HCT116 (cell line): ENCODE data around the gene EEIG1. TPM values are rescaled to one million over a fixed set of nuclear protein-coding genes. Genes with fewer than 3 reads are reported as not detected.

Source experiments
- ATAC-seq: fragments of 200-7000 bp; cut with Tn5 transposase; 2 replicates; pipeline ENCODE4 v1.9.1; 2020; ENCODE audit warnings: mild to moderate bottlenecking, moderate library complexity
- BruUV-seq: library from RNA; stranded (reverse); fragments of 400-500 nt; replicated peaks from 2 replicates; lab custom pipeline; 2021; lab: Mats Ljungman, UMichigan
- CTCF ChIA-PET: fragments of 300-600 bp; sonication (Branson Sonifier 250); formaldehyde crosslinking; loops from one replicate; lab custom pipeline; 2021; ENCODE audit warnings: antibody characterized with exemption; lab: Charles Lee
- POLR2A ChIA-PET: fragments of 300-600, 350-600 bp; sonication (Branson Sonifier 250); formaldehyde crosslinking; loops from one replicate; lab custom pipeline; 2021; ENCODE audit warnings: antibody characterized with exemption; lab: Charles Lee
- RAD21 ChIA-PET, 2 experiments: fragments of 300-600 bp; sonication (Branson Sonifier 250); formaldehyde crosslinking; loops; one replicate each; lab custom pipeline; 2023; ENCODE audit warnings: low total read pairs in 2 of 2; ENCODE audit not compliant: uncharacterized antibody in 2 of 2, unreplicated experiment in 2 of 2, low non-redundant PET in 1 of 2; lab: Charles Lee
- DNase-seq: peaks from one replicate; pipeline ENCODE4 v3.0.0-alpha.2; 2010; ENCODE audit warnings: low read depth, low spot score
- H2AFZ ChIP-seq: fragments of 200-600 bp; shearing (Covaris generic), sonication (generic); 2 replicates; pipeline ENCODE4 v1.6.1; 2017; ENCODE audit warnings: low read depth, mixed run types, mixed read lengths, antibody characterized with exemption, low read length; ENCODE audit not compliant: poor library complexity, severe bottlenecking
- H3K27ac ChIP-seq: 2 replicates; pipeline ENCODE4 v1.5.1; 2012; ENCODE audit warnings: low read depth, low read length
- H3K27me3 ChIP-seq: fragments of 200-600 bp; sonication (generic); 2 replicates; pipeline ENCODE4 v1.6.1; 2016; ENCODE audit warnings: mixed run types, low read length, mixed read lengths; ENCODE audit not compliant: insufficient read depth
- H3K36me3 ChIP-seq, 2 experiments: fragments of 200-500 bp in 1 of 2; fragments of 200-600 bp in 1 of 2; sonication (Bioruptor generic) in 1 of 2; sonication (generic) in 1 of 2; 2 replicates each; pipeline versions ENCODE4 v1.5.1 to v1.6.1; 2014 to 2016; ENCODE audit warnings: low read length in 2 of 2, inconsistent platforms in 1 of 2, mixed read lengths in 1 of 2, mixed run types in 1 of 2; ENCODE audit not compliant: insufficient read depth in 2 of 2, control insufficient read depth in 1 of 2
- H3K4me1 ChIP-seq, 2 experiments: fragments of 200-600 bp in 1 of 2; sonication (generic) in 1 of 2; 2 replicates each; pipeline versions ENCODE4 v1.5.1 to v1.6.1; 2012 to 2017; ENCODE audit warnings: low read length in 2 of 2, inconsistent platforms in 1 of 2, mild to moderate bottlenecking in 1 of 2, mixed read lengths in 1 of 2, mixed run types in 1 of 2, moderate library complexity in 1 of 2; ENCODE audit not compliant: insufficient read depth in 2 of 2, control insufficient read depth in 1 of 2
- H3K4me2 ChIP-seq: fragments of 200-600 bp; sonication (generic); 2 replicates; pipeline ENCODE4 v1.6.1; 2017; ENCODE audit warnings: mixed run types, low read length, mixed read lengths
- H3K4me3 ChIP-seq, 2 experiments: fragments of 200-600 bp in 1 of 2; sonication (generic) in 1 of 2; replicated peaks in 1 of 2; 2 replicates each; pipeline ENCODE4 v1.5.1; 2011 to 2016; ENCODE audit warnings: low read length in 2 of 2, control low read depth in 1 of 2, low read depth in 1 of 2, mild to moderate bottlenecking in 1 of 2, mixed read lengths in 1 of 2, mixed run types in 1 of 2
- H3K79me2 ChIP-seq: fragments of 200-600 bp; sonication (generic); 2 replicates; pipeline ENCODE4 v1.6.1; 2017; ENCODE audit warnings: mild to moderate bottlenecking, mixed run types, low read length, moderate library complexity, mixed read lengths; ENCODE audit not compliant: insufficient read depth
- H3K9ac ChIP-seq: fragments of 200-600 bp; sonication (generic); 2 replicates; pipeline ENCODE4 v1.6.1; 2016; ENCODE audit warnings: low read length, mixed read lengths
- H3K9me2 ChIP-seq: fragments of 200-600 bp; sonication (generic), shearing (Covaris generic); 2 replicates; pipeline ENCODE4 v1.6.1; 2017; ENCODE audit warnings: mixed run types, mild to moderate bottlenecking, moderate library complexity; ENCODE audit not compliant: insufficient read depth
- H3K9me3 ChIP-seq, 2 experiments: fragments of 200-500 bp in 1 of 2; fragments of 200-600 bp in 1 of 2; sonication (Bioruptor generic) in 1 of 2; sonication (generic) in 1 of 2; 2 replicates each; pipeline ENCODE4 v1.6.1; 2014 to 2017; ENCODE audit warnings: low read length in 2 of 2, mixed read lengths in 2 of 2, inconsistent platforms in 1 of 2, low read depth in 1 of 2, mild to moderate bottlenecking in 1 of 2, mixed run types in 1 of 2, moderate library complexity in 1 of 2; ENCODE audit not compliant: control insufficient read depth in 1 of 2, insufficient read depth in 1 of 2
- H4K20me1 ChIP-seq: fragments of 200-600 bp; sonication (generic), shearing (Covaris generic); 2 replicates; pipeline ENCODE4 v1.6.1; 2017; ENCODE audit warnings: mixed run types, mild to moderate bottlenecking, moderate library complexity; ENCODE audit not compliant: insufficient read depth
- ELF1 ChIP-seq: IDR thresholded peaks from 2 replicates; pipeline ENCODE4 v1.6.1; 2012; ENCODE audit warnings: low read depth, borderline replicate concordance
- EZH2 ChIP-seq: fragments of 200-600 bp; sonication (generic); IDR thresholded peaks from 2 replicates; pipeline ENCODE4 v1.6.1; 2017; ENCODE audit warnings: antibody characterized with exemption, mixed run types
- MAX ChIP-seq: IDR thresholded peaks from 2 replicates; pipeline ENCODE4 v1.6.1; 2012
- POLR2A ChIP-seq: IDR thresholded peaks from 2 replicates; pipeline ENCODE4 v1.7.0; 2011; ENCODE audit warnings: borderline replicate concordance; ENCODE audit not compliant: insufficient read depth, insufficient read length; ENCODE audit errors: extremely low read depth
- POLR2AphosphoS5 ChIP-seq: IDR thresholded peaks from 2 replicates; pipeline ENCODE4 v1.6.1; 2011; ENCODE audit warnings: mild to moderate bottlenecking, low read depth, low read length, moderate library complexity
- SIN3A ChIP-seq: IDR thresholded peaks from 2 replicates; pipeline ENCODE4 v1.6.1; 2012; ENCODE audit warnings: low read depth
- SP1 ChIP-seq: IDR thresholded peaks from 2 replicates; pipeline ENCODE4 v1.6.1; 2012; ENCODE audit warnings: low read depth
- TCF7L2 ChIP-seq: IDR thresholded peaks from 2 replicates; pipeline ENCODE4 v1.7.0; 2011; ENCODE audit warnings: borderline replicate concordance, inconsistent platforms; ENCODE audit not compliant: insufficient read depth, insufficient read length; ENCODE audit errors: extremely low read depth
- YY1 ChIP-seq: IDR thresholded peaks from 2 replicates; pipeline ENCODE4 v1.6.1; 2011; ENCODE audit warnings: low read length, low read depth, moderate library complexity, mild to moderate bottlenecking; ENCODE audit not compliant: insufficient replicate concordance; ENCODE audit errors: extremely low read depth
- ZBTB33 ChIP-seq: IDR thresholded peaks from 2 replicates; pipeline ENCODE4 v1.6.1; 2011; ENCODE audit warnings: mild to moderate bottlenecking, low read length, moderate library complexity; ENCODE audit not compliant: insufficient replicate concordance; ENCODE audit errors: extremely low read depth
- intact Hi-C: fragments of 100-400 bp; cut with micrococcal nuclease; formaldehyde crosslinking; loops from 2 replicates; pipeline ENCODE4 v1.10.0; 2022
- total RNA-seq: library from RNA; stranded (reverse); gene quantifications from one replicate; pipeline ENCODE4 v1.2.1, GENCODE V29; 2021; ENCODE audit not compliant: unreplicated experiment
- TF ChIP-seq, protein P1 (sequence below): IDR thresholded peaks from 2 replicates; pipeline ENCODE4 v1.6.1; 2012

Gene EEIG1
- total RNA-seq, 1 experiment from 2014 or later = 44.2 TPM

- H3K79me2 ChIP-seq = peaks cover 96% of the 10 kb centered on the region
- H3K36me3 ChIP-seq = no peaks in the 10 kb centered on the region
- BruUV-seq = no TSS peak
- intact Hi-C loops = no loop called here
- ATAC-seq (no peak), DNase-seq (no peak)
- peaks cover 67 to 76% of the 10 kb centered on the region in 2 experiments for H3K4me1 ChIP-seq
- no peaks in the 10 kb centered on the region for H3K9me3 ChIP-seq
- peak overlapping the region; percentile 27; the same call in 1 of the 2 replicates for H3K27ac ChIP-seq
- CTCF ChIA-PET = interaction anchor here (0.8 to 2.0 kb wide), 2 partner anchors 28 to 147 kb away, joined by 3 to 4 read pairs; no protein-coding TSS in a partner anchor
- no peak overlapping the region for H3K4me3 ChIP-seq
- peak overlapping the region; percentile 22; the same call in 1 of the 2 replicates for H3K9ac ChIP-seq
- no peak overlapping the region for H2AFZ ChIP-seq
- TF ChIP-seq TCF7L2 = no peak
- no peak for TF ChIP-seq POLR2AphosphoS5
- TF ChIP-seq EZH2 = no peak
- no peak for TF ChIP-seq SIN3A
- TF ChIP-seq MAX = no peak
- TF ChIP-seq, protein P1, sequence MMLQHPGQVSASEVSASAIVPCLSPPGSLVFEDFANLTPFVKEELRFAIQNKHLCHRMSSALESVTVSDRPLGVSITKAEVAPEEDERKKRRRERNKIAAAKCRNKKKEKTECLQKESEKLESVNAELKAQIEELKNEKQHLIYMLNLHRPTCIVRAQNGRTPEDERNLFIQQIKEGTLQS = no peak
- TF ChIP-seq ELF1 = no peak
- no peak for TF ChIP-seq POLR2A
- TF ChIP-seq ZBTB33 = no peak
- no peak for TF ChIP-seq SP1
- TF ChIP-seq YY1 = no peak
- no peaks in the 10 kb centered on the region for H4K20me1 ChIP-seq
- POLR2A ChIA-PET = no interaction called here
- RAD21 ChIA-PET = interaction anchor here in 1 of 2 experiments (0.7 kb wide), 1 partner anchor 15 kb away, joined by 3 read pairs; no protein-coding TSS in a partner anchor
- H3K4me2 ChIP-seq = peak overlapping the region; percentile 25
- H3K27me3 ChIP-seq = no peaks in the 10 kb centered on the region
- H3K9me2 ChIP-seq = no peaks in the 10 kb centered on the region
These were observed 10.1 kb downstream of the EEIG1 start for GRCh38 chr9:127970401-127971313.
